NCI-H82 (cell line): ENCODE results near the gene CXCL8.
A peak's percentile ranks its signal among the peaks of the same experiment; 100 is the strongest.

Experiments used
- DNase-seq: peaks from one replicate; lab custom pipeline; 2025; lab: John Stamatoyannopoulos, UW

The CXCL8 gene

GRCh38 chr4:73718375-73719373 is 21.7 kb upstream of the CXCL8 start:
- DNase-seq, result no peak

GRCh38 chr4:73721435-73721834 is 18.9 kb upstream of the CXCL8 start:
- DNase-seq, result no peak

- DNase-seq, result no peak
Observed at GRCh38 chr4:73721909-73722308, 18.5 kb upstream of the CXCL8 start.

GRCh38 chr4:73723023-73723422 is 17.3 kb upstream of the CXCL8 start:
- no peak for DNase-seq

GRCh38 chr4:73723928-73724327 is 16.4 kb upstream of the CXCL8 start:
- no peak for DNase-seq

- DNase-seq, result no peak
Observed at GRCh38 chr4:73725510-73725909, 14.9 kb upstream of the CXCL8 start.

GRCh38 chr4:73725985-73726384 is 14.4 kb upstream of the CXCL8 start:
- DNase-seq, result no peak

GRCh38 chr4:73727685-73728084 is 12.7 kb upstream of the CXCL8 start:
- no peak for DNase-seq

GRCh38 chr4:73728091-73728741 is 12.2 kb upstream of the CXCL8 start:
- no peak for DNase-seq

- DNase-seq, result peak; percentile 64
Observed at GRCh38 chr4:73729534-73730165, 10.7 kb upstream of the CXCL8 start.

GRCh38 chr4:73730292-73730691 is 10.1 kb upstream of the CXCL8 start:
- DNase-seq, result no peak

- DNase-seq, result no peak
Observed at GRCh38 chr4:73730867-73731266, 9.5 kb upstream of the CXCL8 start.

- DNase-seq, result no peak
Observed at GRCh38 chr4:73731968-73732610, 8.3 kb upstream of the CXCL8 start.

GRCh38 chr4:73732759-73733431 is 7.5 kb upstream of the CXCL8 start:
- DNase-seq, result no peak

GRCh38 chr4:73734530-73735001 is 5.8 kb upstream of the CXCL8 start:
- no peak for DNase-seq

- DNase-seq, result no peak
Observed at GRCh38 chr4:73735231-73735630, 5.1 kb upstream of the CXCL8 start.

- DNase-seq, result no peak
Observed at GRCh38 chr4:73741031-73741749, 821 bp downstream of the CXCL8 start.

GRCh38 chr4:73741750-73742489 is 1.6 kb downstream of the CXCL8 start:
- no peak for DNase-seq

GRCh38 chr4:73742490-73743160 is 2.3 kb downstream of the CXCL8 start:
- DNase-seq, result no peak

- DNase-seq, result no peak
Observed at GRCh38 chr4:73743281-73743680, 2.9 kb downstream of the CXCL8 start.
